Panc1 (cell line): ENCODE data around the gene NEXN.

Experiments
- POLR2AphosphoS5 ChIP-seq: IDR thresholded peaks from 2 replicates; pipeline ENCODE4 v1.6.1; 2012; ENCODE audit warnings: mild to moderate bottlenecking, low read depth, low read length, moderate library complexity
- REST ChIP-seq, 2 experiments: IDR thresholded peaks; 2 replicates each; pipeline ENCODE4 v1.6.1; 2011 to 2012; ENCODE audit warnings: low read depth in 2 of 2, control low read depth in 1 of 2, low read length in 1 of 2, mild to moderate bottlenecking in 1 of 2, moderate library complexity in 1 of 2; ENCODE audit not compliant: insufficient read depth in 1 of 2
- SIN3A ChIP-seq: IDR thresholded peaks from 2 replicates; pipeline ENCODE4 v1.6.1; 2012; ENCODE audit warnings: low read depth, mild to moderate bottlenecking, low read length, moderate library complexity, borderline replicate concordance; ENCODE audit not compliant: insufficient read depth
- TCF7L2 ChIP-seq: IDR thresholded peaks from 2 replicates; pipeline ENCODE4 v1.6.1; 2011; ENCODE audit warnings: mild to moderate bottlenecking, low read depth, low read length, inconsistent platforms
- TF ChIP-seq, protein P1 (sequence below): fragments of 450-650 bp; IDR thresholded peaks from 2 replicates; pipeline ENCODE4 v1.5.1; 2017; ENCODE audit warnings: mild to moderate bottlenecking

DNA sequence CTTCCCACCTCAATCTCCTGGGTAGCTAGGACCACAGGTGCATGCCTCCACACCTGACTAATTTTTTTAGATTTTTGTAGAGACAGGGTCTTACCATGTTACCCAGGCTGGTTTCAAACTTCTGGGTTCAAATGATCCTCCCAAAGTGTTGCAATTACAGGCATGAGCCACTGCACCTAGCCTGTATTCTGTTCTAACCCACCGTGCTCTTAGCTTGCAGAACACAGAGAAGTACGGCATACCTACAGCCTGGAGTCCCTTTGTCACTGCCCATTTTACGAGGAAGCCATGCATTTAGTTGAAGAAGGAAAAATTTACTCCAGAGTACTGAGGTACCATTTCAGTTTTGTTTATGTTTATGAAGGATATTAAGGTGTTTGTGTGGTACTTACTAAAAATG lies 29.7 kb upstream of the NEXN start:
- no peak for TF ChIP-seq REST (IDR thresholded peaks at IDR 0.05; ENCODE audit: insufficient read depth in 1 of 2, low read depth in 2 of 2, low read length in 1 of 2)
- no peak for TF ChIP-seq TCF7L2
- TF ChIP-seq, protein P1, sequence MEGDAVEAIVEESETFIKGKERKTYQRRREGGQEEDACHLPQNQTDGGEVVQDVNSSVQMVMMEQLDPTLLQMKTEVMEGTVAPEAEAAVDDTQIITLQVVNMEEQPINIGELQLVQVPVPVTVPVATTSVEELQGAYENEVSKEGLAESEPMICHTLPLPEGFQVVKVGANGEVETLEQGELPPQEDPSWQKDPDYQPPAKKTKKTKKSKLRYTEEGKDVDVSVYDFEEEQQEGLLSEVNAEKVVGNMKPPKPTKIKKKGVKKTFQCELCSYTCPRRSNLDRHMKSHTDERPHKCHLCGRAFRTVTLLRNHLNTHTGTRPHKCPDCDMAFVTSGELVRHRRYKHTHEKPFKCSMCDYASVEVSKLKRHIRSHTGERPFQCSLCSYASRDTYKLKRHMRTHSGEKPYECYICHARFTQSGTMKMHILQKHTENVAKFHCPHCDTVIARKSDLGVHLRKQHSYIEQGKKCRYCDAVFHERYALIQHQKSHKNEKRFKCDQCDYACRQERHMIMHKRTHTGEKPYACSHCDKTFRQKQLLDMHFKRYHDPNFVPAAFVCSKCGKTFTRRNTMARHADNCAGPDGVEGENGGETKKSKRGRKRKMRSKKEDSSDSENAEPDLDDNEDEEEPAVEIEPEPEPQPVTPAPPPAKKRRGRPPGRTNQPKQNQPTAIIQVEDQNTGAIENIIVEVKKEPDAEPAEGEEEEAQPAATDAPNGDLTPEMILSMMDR = no peak
- no peak for TF ChIP-seq POLR2AphosphoS5
- no peak for TF ChIP-seq SIN3A
